OCI-LY3 (cell line): Measurements from ENCODE around the gene EPHA8.
A peak's percentile ranks its signal among the peaks of the same experiment; 100 is the strongest.

Experiments used
- H2AFZ ChIP-seq: fragments of 200-600, 300-600 bp; shearing (Covaris generic); 2 replicates; pipeline ENCODE4 v1.6.0; 2014; ENCODE audit warnings: antibody characterized with exemption, low read depth, low read length
- H3K27ac ChIP-seq: fragments of 200-600, 300-600 bp; sonication (generic); 2 replicates; pipeline ENCODE4 v1.5.1; 2014; ENCODE audit warnings: mild to moderate bottlenecking, low read length, moderate library complexity, mixed read lengths
- H3K27me3 ChIP-seq: fragments of 200-600, 300-600 bp; sonication (generic); 2 replicates; pipeline ENCODE4 v1.6.1; 2014; ENCODE audit warnings: low read depth, low read length, mixed read lengths
- H3K36me3 ChIP-seq: fragments of 200-600, 300-600 bp; sonication (generic); replicated peaks from 2 replicates; pipeline ENCODE3; 2014; ENCODE audit warnings: low read depth, low read length, mixed read lengths
- H3K4me1 ChIP-seq: fragments of 300-600, 200-600 bp; sonication (generic); 2 replicates; pipeline ENCODE4 v1.6.1; 2014; ENCODE audit warnings: low read length, mixed read lengths
- H3K4me2 ChIP-seq: fragments of 200-600, 300-600 bp; sonication (generic); 2 replicates; pipeline ENCODE4 v1.6.1; 2014; ENCODE audit warnings: low read length, mixed read lengths
- H3K4me3 ChIP-seq: fragments of 300-600, 200-600 bp; sonication (generic); 2 replicates; pipeline ENCODE4 v1.5.1; 2014; ENCODE audit warnings: antibody characterized with exemption, mild to moderate bottlenecking, low read length, moderate library complexity
- H3K79me2 ChIP-seq: fragments of 300-600, 200-600 bp; shearing (Covaris generic); 2 replicates; pipeline ENCODE4 v1.6.1; 2014; ENCODE audit warnings: mild to moderate bottlenecking, low read length, mixed read lengths
- H3K9ac ChIP-seq: fragments of 300-600, 200-600 bp; shearing (Covaris generic); 2 replicates; pipeline ENCODE4 v1.6.0; 2014; ENCODE audit warnings: mild to moderate bottlenecking, low read length, moderate library complexity
- H3K9me3 ChIP-seq: fragments of 200-600, 300-600 bp; shearing (Covaris generic); 2 replicates; pipeline ENCODE4 v1.6.1; 2014; ENCODE audit warnings: low read length, mixed read lengths; ENCODE audit not compliant: insufficient read depth
- H4K20me1 ChIP-seq: fragments of 200-600, 300-600 bp; sonication (generic); 2 replicates; pipeline ENCODE4 v1.6.1; 2016; ENCODE audit warnings: low read length, mixed read lengths; ENCODE audit not compliant: insufficient read depth
- EZH2phosphoT487 ChIP-seq: fragments of 200-600 bp; shearing (Covaris generic); IDR thresholded peaks from 2 replicates; pipeline ENCODE4 v1.6.1; 2018; ENCODE audit warnings: antibody characterized with exemption, mixed run types, low read depth
- TF ChIP-seq, protein P1 (sequence below): fragments of 200-600, 300-600 bp; sonication (generic); IDR thresholded peaks from 2 replicates; pipeline ENCODE4 v1.5.1; 2014; ENCODE audit warnings: antibody characterized with exemption, low read length, low read depth

EPHA8 gene

DNA sequence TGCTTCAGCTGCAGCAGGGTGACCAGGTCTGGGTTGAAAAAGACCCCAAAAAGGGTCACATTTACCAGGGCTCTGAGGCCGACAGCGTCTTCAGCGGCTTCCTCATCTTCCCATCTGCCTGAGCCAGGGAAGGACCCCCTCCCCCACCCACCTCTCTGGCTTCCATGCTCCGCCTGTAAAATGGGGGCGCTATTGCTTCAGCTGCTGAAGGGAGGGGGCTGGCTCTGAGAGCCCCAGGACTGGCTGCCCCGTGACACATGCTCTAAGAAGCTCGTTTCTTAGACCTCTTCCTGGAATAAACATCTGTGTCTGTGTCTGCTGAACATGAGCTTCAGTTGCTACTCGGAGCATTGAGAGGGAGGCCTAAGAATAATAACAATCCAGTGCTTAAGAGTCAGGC is 76.0 kb downstream of the EPHA8 start:
- Histone ChIP-seq H3K27ac (no peak overlapping the region), H3K4me2 (no peak overlapping the region), H4K20me1 (no peaks in the 10 kb centered on the region), H3K9ac (no peak overlapping the region), H3K4me3 (no peak overlapping the region), H2AFZ (no peak overlapping the region), H3K27me3 (no peaks in the 10 kb centered on the region), H3K9me3 (no peaks in the 10 kb centered on the region), H3K79me2 (no peaks in the 10 kb centered on the region), H3K36me3 (no peaks in the 10 kb centered on the region), H3K4me1 (peaks cover 6% of the 10 kb centered on the region; the same call in 1 of the 2 replicates)
- TF ChIP-seq EZH2phosphoT487 = no peak
- TF ChIP-seq, protein P1, sequence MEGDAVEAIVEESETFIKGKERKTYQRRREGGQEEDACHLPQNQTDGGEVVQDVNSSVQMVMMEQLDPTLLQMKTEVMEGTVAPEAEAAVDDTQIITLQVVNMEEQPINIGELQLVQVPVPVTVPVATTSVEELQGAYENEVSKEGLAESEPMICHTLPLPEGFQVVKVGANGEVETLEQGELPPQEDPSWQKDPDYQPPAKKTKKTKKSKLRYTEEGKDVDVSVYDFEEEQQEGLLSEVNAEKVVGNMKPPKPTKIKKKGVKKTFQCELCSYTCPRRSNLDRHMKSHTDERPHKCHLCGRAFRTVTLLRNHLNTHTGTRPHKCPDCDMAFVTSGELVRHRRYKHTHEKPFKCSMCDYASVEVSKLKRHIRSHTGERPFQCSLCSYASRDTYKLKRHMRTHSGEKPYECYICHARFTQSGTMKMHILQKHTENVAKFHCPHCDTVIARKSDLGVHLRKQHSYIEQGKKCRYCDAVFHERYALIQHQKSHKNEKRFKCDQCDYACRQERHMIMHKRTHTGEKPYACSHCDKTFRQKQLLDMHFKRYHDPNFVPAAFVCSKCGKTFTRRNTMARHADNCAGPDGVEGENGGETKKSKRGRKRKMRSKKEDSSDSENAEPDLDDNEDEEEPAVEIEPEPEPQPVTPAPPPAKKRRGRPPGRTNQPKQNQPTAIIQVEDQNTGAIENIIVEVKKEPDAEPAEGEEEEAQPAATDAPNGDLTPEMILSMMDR = no peak; the same call in 1 of the 2 replicates

DNA sequence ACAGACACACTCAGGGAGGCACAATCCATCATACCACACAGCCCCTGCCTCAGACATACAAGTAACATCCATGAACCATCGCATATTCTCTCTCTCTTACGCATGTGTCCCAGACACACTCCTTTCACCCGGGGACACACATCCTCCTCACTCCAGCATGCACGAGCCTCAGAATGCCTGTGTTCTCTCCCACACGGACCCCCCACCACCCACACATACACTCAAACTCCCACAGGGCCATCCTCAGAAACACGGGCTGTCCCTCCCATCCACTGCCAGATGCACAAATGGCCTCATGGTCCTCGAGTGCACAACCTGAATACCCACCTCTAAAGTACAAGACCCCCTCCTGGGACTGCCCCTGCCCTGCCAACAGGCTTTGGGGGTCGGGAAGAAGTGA is 78.0 kb downstream of the EPHA8 start:
- no peak overlapping the region for H3K4me2 ChIP-seq
- H3K4me1 ChIP-seq = peaks cover 6% of the 10 kb centered on the region; the same call in 1 of the 2 replicates
- no peak overlapping the region for H3K27ac ChIP-seq
- no peaks in the 10 kb centered on the region for H3K79me2 ChIP-seq
- H2AFZ ChIP-seq = no peak overlapping the region
- H3K36me3 ChIP-seq = no peaks in the 10 kb centered on the region
- no peaks in the 10 kb centered on the region for H4K20me1 ChIP-seq
- TF ChIP-seq EZH2phosphoT487 = no peak
- TF ChIP-seq, protein P1 = no peak
- no peak overlapping the region for H3K9ac ChIP-seq
- H3K4me3 ChIP-seq = no peak overlapping the region
- no peaks in the 10 kb centered on the region for H3K9me3 ChIP-seq
- H3K27me3 ChIP-seq = no peaks in the 10 kb centered on the region

GRCh38 chr1:22641906-22642636 is 78.8 kb downstream of the EPHA8 start:
- no peaks in the 10 kb centered on the region for H3K36me3 ChIP-seq

DNA sequence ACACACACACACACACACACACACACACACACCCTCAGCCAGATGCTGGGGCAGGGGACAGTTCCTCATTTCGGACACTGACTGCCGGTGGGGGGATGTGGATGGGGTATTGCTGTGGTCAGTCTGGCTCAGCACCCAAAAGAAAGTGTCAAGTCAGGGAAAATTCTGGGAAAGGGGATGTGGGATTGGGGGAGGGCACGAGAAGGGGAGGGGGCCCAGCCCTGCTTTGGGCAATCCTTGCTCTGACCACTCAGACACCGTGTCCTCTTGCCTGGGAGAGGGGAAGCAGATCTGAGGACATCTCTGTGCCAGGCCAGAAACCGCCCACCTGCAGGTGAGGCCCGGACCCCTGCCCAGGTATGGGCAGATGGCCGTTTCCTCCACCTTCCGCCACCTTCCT is 80.1 kb downstream of the EPHA8 start, which contains the start of gene C1QC:
Gene C1QC, plus strand, starts transcription at position 253 of the 400 bp plus-strand sequence. CDS start 391 bp downstream, outside the sequence.
- no peaks in the 10 kb centered on the region for H3K79me2 ChIP-seq

More at GRCh38 chr1:22641906-22642636, 78.8 kb downstream of the EPHA8 start:
- Histone ChIP-seq H3K9me3 (no peaks in the 10 kb centered on the region), H3K27me3 (no peaks in the 10 kb centered on the region), H3K9ac (no peak overlapping the region), H3K4me3 (peak overlapping the region; percentile 38; the same call in 1 of the 2 replicates), H3K4me1 (peaks cover 6% of the 10 kb centered on the region; the same call in 1 of the 2 replicates), H3K27ac (no peak overlapping the region), H4K20me1 (no peaks in the 10 kb centered on the region), H2AFZ (no peak overlapping the region), H3K4me2 (peak overlapping the region; percentile 55), H3K79me2 (no peaks in the 10 kb centered on the region)
- no peak for TF ChIP-seq EZH2phosphoT487
- TF ChIP-seq, protein P1 = peak; percentile 74

More for the DNA sequence above, 80.1 kb downstream of the EPHA8 start, which contains the start of gene C1QC:
- no peaks in the 10 kb centered on the region for H3K36me3 ChIP-seq
- no peak within 1 kb of the TSS for H3K4me2 ChIP-seq
- H2AFZ ChIP-seq = no peak within 1 kb of the TSS
- H3K9ac ChIP-seq = no peak within 1 kb of the TSS
- no peak within 1 kb of the TSS for H3K27ac ChIP-seq
- no peaks in the 10 kb centered on the region for H4K20me1 ChIP-seq
- no peaks in the 10 kb centered on the region for H3K9me3 ChIP-seq
- no peaks in the 10 kb centered on the region for H3K27me3 ChIP-seq
- no peak for TF ChIP-seq EZH2phosphoT487
- TF ChIP-seq, protein P1 = no peak
- H3K4me3 ChIP-seq = no peak within 1 kb of the TSS
- peaks cover 6% of the 10 kb centered on the region; the same call in 1 of the 2 replicates for H3K4me1 ChIP-seq
